ENCODE data around the gene RAD51B.
A peak's percentile ranks its signal among the peaks of the same experiment; 100 is the strongest.

RAD51B gene

DNA sequence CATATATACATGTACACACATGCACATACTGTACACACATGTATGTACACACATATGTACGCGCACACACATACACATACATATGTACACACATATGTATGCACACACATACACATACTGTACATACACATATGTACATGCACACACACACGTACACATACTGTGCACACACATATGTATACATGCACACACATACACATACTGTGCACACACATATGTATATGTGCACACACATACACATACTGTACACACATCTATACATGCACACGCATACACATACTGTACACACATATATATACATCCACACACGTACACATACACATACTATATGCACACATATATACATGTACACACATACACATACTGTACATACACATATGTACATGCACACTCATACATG, 853.9 kb downstream of the RAD51B start:
- peak; percentile 99 for FAIRE-seq
- TF ChIP-seq TAF1 (IDR thresholded peaks at IDR 0.05; ENCODE audit: low read depth, low read length) (no peak), PAX5 (IDR thresholded peaks at IDR 0.05; ENCODE audit: insufficient read depth, low read length, severe bottlenecking) (no peak), POLR2A (IDR thresholded peaks at IDR 0.05; ENCODE audit: low read depth, low read length) (no peak), POU2F2 (IDR thresholded peaks at IDR 0.05; ENCODE audit: low read depth, low read length) (no peak), SPI1 (IDR thresholded peaks at IDR 0.05; ENCODE audit: low read depth, low read length) (no peak), POLR2AphosphoS5 (IDR thresholded peaks at IDR 0.05; ENCODE audit: low read depth, low read length) (no peak)

DNA sequence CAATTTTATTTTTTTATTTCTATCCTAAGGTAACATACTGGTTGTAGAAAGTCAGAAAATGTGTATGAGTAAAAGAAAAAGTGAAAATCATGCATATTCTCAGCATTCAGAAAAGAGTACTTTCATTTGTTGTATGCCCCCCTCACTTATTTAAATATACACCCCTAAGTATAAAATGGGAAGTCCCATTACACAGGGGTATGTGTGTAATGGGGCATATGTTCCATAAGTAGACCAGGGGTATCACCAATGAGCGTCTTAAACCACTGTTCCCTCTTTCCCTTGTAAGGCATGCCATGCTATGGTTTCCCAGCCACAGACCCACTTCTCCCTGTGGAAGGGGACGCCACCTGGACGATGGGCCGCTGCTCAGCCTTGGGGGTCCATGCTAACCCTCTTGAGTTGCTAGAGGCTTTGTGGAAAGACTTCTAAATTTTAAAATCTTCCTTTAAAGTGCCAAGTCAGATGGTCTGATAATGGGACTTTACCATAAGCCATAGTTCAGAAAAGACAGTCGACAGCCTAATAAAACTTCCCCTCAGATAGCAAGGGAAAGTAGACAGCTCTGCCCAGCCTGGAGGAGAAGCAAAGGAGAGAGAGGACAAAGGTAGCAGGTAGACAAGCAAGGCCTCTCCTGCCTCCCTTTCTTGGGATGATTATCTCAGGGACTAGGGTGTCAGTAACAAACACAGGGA, 855.1 kb downstream of the RAD51B start:
- DNase-seq (ENCODE audit: insufficient read length, low spot score) (no peak), FAIRE-seq (no peak)
- TF ChIP-seq SPI1 (IDR thresholded peaks at IDR 0.05; ENCODE audit: low read depth, low read length) (no peak), POU2F2 (IDR thresholded peaks at IDR 0.05; ENCODE audit: low read depth, low read length) (no peak), POLR2A (IDR thresholded peaks at IDR 0.05; ENCODE audit: low read depth, low read length) (no peak), POLR2AphosphoS5 (IDR thresholded peaks at IDR 0.05; ENCODE audit: low read depth, low read length) (no peak), PAX5 (IDR thresholded peaks at IDR 0.05; ENCODE audit: insufficient read depth, low read length, severe bottlenecking) (no peak), TAF1 (IDR thresholded peaks at IDR 0.05; ENCODE audit: low read depth, low read length) (no peak)

More for the DNA sequence above, 853.9 kb downstream of the RAD51B start:
- DNase-seq (ENCODE audit: insufficient read length, low spot score): no peak

DNA sequence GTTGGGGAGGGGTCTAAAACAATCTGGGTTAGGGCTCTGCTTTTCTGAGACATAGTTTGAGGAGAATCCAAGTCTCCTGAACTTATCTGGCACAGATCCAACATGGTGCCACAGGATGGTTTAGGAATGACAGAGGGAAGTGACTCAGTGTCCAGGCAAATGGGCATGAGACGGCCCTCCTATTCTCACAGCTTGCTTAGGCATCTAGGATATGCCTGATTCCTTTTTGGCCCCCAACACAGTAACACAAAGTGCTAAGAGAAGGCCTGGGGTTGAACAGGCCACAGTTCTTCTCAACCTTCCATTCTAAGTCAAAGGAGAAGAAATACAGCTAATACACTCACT, 855.6 kb downstream of the RAD51B start:
- FAIRE-seq (no peak), DNase-seq (ENCODE audit: insufficient read length, low spot score) (no peak)
- TF ChIP-seq POLR2A (IDR thresholded peaks at IDR 0.05; ENCODE audit: low read depth, low read length) (no peak), POLR2AphosphoS5 (IDR thresholded peaks at IDR 0.05; ENCODE audit: low read depth, low read length) (no peak), POU2F2 (IDR thresholded peaks at IDR 0.05; ENCODE audit: low read depth, low read length) (no peak), TAF1 (IDR thresholded peaks at IDR 0.05; ENCODE audit: low read depth, low read length) (no peak), SPI1 (IDR thresholded peaks at IDR 0.05; ENCODE audit: low read depth, low read length) (no peak), PAX5 (IDR thresholded peaks at IDR 0.05; ENCODE audit: insufficient read depth, low read length, severe bottlenecking) (no peak)

DNA sequence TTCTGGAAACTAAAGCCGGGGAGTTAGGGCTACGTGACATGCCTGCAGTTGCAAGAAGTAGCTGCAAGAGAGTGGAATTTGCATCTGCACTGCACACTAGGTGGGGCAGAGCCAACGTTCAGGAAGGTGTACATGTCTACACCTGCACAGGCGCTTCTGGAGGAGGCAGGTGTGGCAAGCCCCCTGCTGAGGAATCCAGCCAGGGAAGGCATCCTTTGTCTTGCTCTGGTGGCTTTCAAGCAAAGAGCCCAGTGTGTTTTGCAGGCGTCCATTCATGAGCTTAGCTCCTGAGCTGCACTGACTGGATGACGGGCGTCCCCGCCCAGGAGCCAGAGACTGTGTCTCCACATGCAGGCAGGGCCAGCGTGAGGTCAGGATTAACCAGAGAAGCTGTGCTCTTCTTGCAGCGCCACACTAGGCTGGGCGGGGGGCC, 856.9 kb downstream of the RAD51B start:
- no peak for FAIRE-seq
- DNase-seq (ENCODE audit: insufficient read length, low spot score): no peak
- TF ChIP-seq POLR2AphosphoS5 (IDR thresholded peaks at IDR 0.05; ENCODE audit: low read depth, low read length) (no peak), SPI1 (IDR thresholded peaks at IDR 0.05; ENCODE audit: low read depth, low read length) (no peak), PAX5 (IDR thresholded peaks at IDR 0.05; ENCODE audit: insufficient read depth, low read length, severe bottlenecking) (no peak), TAF1 (IDR thresholded peaks at IDR 0.05; ENCODE audit: low read depth, low read length) (no peak), POU2F2 (IDR thresholded peaks at IDR 0.05; ENCODE audit: low read depth, low read length) (no peak), POLR2A (IDR thresholded peaks at IDR 0.05; ENCODE audit: low read depth, low read length) (no peak)

DNA sequence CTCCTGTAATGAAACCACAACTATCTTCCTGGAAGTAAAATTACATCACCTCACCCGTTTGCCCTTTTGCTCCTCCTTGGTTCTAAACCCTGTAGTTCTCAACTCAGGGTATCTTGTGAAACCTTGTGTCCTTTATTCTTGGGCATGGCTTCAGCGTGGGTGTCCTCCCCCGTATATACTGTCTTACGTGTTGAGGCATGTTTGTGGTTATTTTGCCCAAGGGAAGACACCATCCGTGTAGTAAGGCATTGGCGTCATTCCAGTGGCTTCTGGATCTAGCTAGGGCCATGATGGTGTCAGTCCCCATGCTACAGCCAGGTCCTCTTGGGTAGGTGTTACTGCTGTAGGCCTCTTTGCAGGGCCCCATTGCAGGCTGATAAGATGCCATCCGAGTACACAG, 857.9 kb downstream of the RAD51B start:
- TF ChIP-seq POLR2A (IDR thresholded peaks at IDR 0.05; ENCODE audit: low read depth, low read length) (peak; percentile 18; the same call in 1 of the 2 replicates), TAF1 (IDR thresholded peaks at IDR 0.05; ENCODE audit: low read depth, low read length) (no peak), PAX5 (IDR thresholded peaks at IDR 0.05; ENCODE audit: insufficient read depth, low read length, severe bottlenecking) (no peak), POU2F2 (IDR thresholded peaks at IDR 0.05; ENCODE audit: low read depth, low read length) (no peak), POLR2AphosphoS5 (IDR thresholded peaks at IDR 0.05; ENCODE audit: low read depth, low read length) (no peak), SPI1 (IDR thresholded peaks at IDR 0.05; ENCODE audit: low read depth, low read length) (no peak)
- no peak for DNase-seq (ENCODE audit: insufficient read length, low spot score)
- FAIRE-seq: no peak

DNA sequence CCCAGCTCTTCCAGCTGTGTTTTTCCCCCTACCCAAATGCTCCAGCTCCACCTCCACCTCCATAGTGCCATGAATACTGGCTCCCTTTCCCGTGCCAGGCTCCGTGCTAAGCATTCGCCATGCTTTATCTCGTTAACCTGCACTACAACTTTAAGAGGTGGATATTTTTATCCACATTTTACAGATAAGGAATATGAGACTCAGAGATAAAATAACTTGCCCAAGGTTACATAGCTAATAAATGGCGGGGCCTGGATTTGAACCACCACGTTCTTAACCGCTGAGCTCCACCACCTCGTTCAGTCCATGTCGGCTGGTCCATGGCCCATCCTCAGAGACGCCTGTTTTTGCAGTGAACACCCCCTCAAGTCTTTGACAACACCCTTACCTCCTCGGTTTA, 858.3 kb downstream of the RAD51B start:
- TF ChIP-seq SPI1 (IDR thresholded peaks at IDR 0.05; ENCODE audit: low read depth, low read length): no peak
- TF ChIP-seq POU2F2 (IDR thresholded peaks at IDR 0.05; ENCODE audit: low read depth, low read length): no peak
- no peak for TF ChIP-seq POLR2AphosphoS5 (IDR thresholded peaks at IDR 0.05; ENCODE audit: low read depth, low read length)
- TF ChIP-seq POLR2A (IDR thresholded peaks at IDR 0.05; ENCODE audit: low read depth, low read length): no peak; the same call in 1 of the 2 replicates
- no peak for TF ChIP-seq TAF1 (IDR thresholded peaks at IDR 0.05; ENCODE audit: low read depth, low read length)
- TF ChIP-seq PAX5 (IDR thresholded peaks at IDR 0.05; ENCODE audit: insufficient read depth, low read length, severe bottlenecking): no peak
- no peak for FAIRE-seq

DNA sequence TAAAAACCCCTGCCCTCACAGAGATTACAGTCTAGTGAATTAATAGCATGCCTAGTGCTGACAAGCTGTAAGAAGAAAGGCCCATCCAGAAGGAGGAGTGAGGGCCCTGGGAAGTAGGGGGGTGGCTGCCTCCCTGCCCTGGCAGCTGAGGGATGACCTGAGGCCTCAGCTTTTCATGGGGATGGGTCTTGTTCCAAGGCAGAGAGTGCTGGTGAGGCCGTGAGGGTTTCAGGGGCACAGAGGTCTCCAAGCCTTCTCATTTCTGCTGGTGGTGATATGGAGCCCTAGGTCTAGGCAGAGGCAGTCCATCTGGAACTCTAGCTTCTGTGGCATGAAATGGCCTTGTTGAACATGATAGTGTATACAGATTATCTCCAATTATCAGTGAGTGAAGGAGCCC, 858.9 kb downstream of the RAD51B start:
- FAIRE-seq: no peak
- no peak for TF ChIP-seq SPI1 (IDR thresholded peaks at IDR 0.05; ENCODE audit: low read depth, low read length)
- TF ChIP-seq POLR2AphosphoS5 (IDR thresholded peaks at IDR 0.05; ENCODE audit: low read depth, low read length): no peak
- no peak for TF ChIP-seq TAF1 (IDR thresholded peaks at IDR 0.05; ENCODE audit: low read depth, low read length)
- no peak for TF ChIP-seq POLR2A (IDR thresholded peaks at IDR 0.05; ENCODE audit: low read depth, low read length)
- no peak for TF ChIP-seq POU2F2 (IDR thresholded peaks at IDR 0.05; ENCODE audit: low read depth, low read length)
- no peak for TF ChIP-seq PAX5 (IDR thresholded peaks at IDR 0.05; ENCODE audit: insufficient read depth, low read length, severe bottlenecking)
- no peak for DNase-seq (ENCODE audit: insufficient read length, low spot score)

More for the DNA sequence above, 858.3 kb downstream of the RAD51B start:
- DNase-seq (ENCODE audit: insufficient read length, low spot score): no peak

DNA sequence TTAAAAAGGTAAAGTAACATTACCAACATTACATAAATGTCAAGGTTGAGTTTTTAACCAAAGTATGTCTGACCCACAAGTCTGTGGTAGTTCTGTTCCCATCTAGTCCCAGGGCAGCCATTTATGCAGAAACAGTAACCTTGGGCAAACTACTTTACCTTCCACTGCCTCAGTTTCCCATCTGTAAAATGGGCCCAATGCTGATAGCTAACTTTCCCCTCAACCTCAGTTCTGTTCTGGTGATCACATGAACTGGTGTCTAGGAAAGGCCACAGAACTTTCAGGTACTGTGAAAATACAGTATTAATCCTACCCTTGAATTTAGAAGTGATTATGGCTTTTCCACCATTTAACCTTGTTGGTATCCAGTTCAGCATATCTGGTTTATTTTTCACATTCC, 859.7 kb downstream of the RAD51B start:
- no peak for FAIRE-seq
- no peak for DNase-seq (ENCODE audit: insufficient read length, low spot score)
- TF ChIP-seq POU2F2 (IDR thresholded peaks at IDR 0.05; ENCODE audit: low read depth, low read length): no peak
- TF ChIP-seq PAX5 (IDR thresholded peaks at IDR 0.05; ENCODE audit: insufficient read depth, low read length, severe bottlenecking): no peak
- no peak for TF ChIP-seq POLR2AphosphoS5 (IDR thresholded peaks at IDR 0.05; ENCODE audit: low read depth, low read length)
- no peak for TF ChIP-seq SPI1 (IDR thresholded peaks at IDR 0.05; ENCODE audit: low read depth, low read length)
- TF ChIP-seq POLR2A (IDR thresholded peaks at IDR 0.05; ENCODE audit: low read depth, low read length): no peak
- no peak for TF ChIP-seq TAF1 (IDR thresholded peaks at IDR 0.05; ENCODE audit: low read depth, low read length)

DNA sequence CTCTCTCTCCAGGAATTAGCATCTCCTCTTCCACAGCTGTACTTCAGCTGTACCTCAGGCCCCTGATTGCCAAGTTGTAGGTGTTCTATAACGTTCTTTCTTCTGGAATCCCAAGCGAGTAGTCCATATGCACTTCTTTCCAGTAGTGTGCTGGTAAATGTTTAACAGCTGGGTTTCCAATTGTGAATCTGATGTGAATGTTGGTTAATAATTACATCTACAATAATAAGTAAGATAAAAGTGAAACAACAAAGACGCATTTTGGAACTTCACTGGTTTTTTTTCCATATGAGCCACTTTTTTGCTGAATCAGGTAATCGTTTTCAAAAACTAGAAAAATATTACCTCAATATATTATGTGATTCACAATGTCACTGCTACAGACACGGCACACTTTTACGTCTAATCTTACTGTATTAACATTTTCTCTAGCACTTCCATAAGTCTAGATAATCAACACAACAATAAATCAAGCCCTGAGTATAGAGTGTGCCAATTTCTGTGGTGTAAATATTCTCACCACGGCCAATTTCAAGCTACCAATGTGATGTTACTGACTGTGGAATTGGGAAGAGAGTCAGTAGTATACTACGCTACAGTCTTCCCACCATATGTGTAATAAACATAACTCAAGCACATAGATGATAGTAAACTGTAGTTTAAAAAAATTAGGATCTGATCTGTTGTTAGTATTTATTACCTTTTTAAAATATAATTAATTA, 860.3 kb downstream of the RAD51B start:
- TF ChIP-seq POU2F2 (IDR thresholded peaks at IDR 0.05; ENCODE audit: low read depth, low read length) (no peak), POLR2A (IDR thresholded peaks at IDR 0.05; ENCODE audit: low read depth, low read length) (no peak), PAX5 (IDR thresholded peaks at IDR 0.05; ENCODE audit: insufficient read depth, low read length, severe bottlenecking) (no peak), SPI1 (IDR thresholded peaks at IDR 0.05; ENCODE audit: low read depth, low read length) (no peak), TAF1 (IDR thresholded peaks at IDR 0.05; ENCODE audit: low read depth, low read length) (no peak), POLR2AphosphoS5 (IDR thresholded peaks at IDR 0.05; ENCODE audit: low read depth, low read length) (no peak)
- FAIRE-seq (no peak), DNase-seq (ENCODE audit: insufficient read length, low spot score) (no peak)

Measured in GM12891 (cell line).